GM21825 (cell line): ENCODE data around the gene C5orf47.
A peak's percentile ranks its signal among the peaks of the same experiment; 100 is the strongest.
"Not testable (repeated sequence)": the region's sequence is repeated elsewhere in the genome, so short reads cannot be mapped to it uniquely, and the experiment has no call there.

ENCODE experiments used
- ATAC-seq: cut with Tn5 transposase; IDR thresholded peaks from one replicate; pipeline ENCODE4 v1.9.1; 2021; ENCODE audit warnings: mild to moderate bottlenecking, moderate library complexity; ENCODE audit not compliant: unreplicated experiment

The C5orf47 gene

DNA sequence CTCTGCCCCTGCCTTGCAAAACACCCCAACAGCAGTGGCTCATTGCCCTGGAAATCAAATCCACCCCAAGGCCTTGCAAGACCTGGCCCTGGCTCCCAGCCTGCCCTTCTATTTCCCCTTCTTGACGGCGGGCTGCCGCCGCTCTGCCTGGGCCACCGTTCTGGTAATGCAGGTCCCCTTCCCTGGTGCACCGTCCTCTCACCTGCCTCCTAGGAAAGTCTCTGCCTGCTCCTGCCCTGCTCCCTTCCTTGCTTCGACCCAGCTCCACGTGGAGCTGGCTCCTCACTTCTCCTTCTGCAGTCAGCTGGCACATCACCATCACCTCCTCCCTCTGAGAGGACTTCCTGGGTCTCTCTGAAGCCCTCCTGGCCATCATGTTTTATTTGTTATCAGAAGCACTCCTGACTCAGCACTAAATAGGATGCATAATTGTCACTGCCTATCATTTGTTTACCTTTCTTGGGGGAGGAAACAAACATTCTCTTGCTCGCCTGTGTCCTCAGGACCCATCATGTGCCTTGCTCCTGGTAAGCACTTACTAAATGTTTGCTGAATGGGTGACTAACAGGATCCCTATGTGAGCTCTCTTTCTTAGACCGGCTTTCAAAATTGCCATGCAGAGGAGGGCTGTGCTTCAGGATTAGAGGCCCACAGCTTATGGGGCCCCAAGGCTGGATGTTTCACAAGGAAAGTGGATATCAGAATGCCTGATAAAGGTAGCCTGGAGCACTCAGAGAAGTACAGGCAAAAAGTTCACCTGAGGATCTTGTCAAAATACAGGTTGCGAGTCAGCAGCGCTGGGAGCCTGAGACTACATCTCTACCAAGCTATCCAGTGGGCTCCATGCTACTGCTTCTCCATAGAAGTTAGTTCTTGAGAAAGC, 19.6 kb upstream of the C5orf47 start:
- ATAC-seq, result no peak

DNA sequence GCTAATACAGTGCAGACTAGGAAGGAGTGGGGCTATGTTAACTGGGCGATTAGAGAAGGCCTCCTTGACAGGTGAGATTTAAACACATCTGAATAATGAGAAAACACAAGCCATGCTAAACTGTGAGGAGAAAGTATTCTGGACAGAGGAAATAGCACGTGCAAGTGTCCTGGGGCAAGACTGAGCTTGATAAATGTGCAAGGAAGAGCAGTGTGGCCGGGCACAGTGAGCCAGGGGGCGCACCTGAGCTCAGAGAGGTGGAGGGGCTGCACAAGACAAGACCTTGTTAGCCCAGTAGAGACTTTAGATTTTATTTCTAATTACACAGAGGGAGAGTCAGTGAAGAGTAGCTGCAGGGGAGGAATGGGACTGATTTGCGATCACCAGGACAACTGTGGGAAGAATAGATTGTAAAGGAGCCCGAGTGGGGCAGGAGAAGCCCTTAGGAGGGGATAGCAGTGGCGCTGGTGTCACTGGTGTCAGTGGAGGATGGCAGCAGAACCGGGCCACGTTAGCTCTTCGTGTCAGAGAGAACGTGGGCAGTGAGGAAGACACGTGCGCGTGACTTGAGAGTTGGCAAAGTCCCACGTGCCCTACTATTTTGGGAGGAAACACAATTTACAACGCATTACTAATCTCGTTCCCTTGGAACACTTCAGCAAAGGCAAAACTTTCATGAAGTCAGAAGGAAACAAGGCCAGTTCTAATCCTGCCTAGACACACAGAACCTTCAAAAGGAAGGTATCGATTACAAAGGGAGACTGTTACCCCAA, 17.9 kb upstream of the C5orf47 start:
- no peak for ATAC-seq

- no peak for ATAC-seq
Observed at GRCh38 chr5:173971681-173972345, 17.2 kb upstream of the C5orf47 start.

- ATAC-seq, result no peak
Observed at GRCh38 chr5:173972607-173972924, 16.4 kb upstream of the C5orf47 start.

DNA sequence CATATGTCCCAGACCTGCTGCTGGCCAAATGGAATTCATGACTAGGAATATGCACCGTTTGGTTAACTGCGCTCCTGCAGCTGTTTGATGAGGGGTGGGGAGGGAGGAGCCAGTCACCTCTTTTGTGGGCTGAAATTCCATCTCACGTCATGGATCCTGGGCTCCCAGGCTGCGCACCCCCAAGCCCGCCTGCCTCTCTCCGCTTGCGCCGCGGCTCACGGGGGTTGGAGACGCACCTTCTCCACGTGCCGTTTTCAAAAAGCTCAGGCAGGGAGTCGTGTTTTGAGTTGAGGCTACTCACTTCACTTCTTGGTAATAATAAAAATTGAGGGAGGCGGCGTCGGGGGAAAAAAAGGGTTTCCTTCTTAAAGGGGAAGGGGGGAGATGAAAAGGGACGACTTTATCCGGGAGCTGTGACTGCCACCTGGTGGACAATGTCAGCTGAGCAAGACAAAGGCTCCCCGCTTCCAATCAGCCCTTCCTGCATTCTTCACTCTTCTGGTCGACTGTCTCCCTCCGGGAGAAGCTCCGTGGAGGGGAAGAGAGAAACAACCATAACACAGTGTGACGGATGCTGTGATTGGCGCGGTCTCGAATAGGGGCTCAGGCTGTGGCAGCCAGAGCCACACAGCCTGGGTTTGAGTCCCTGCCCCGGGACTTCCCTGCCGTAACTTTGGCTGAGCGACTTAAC, 15.9 kb upstream of the C5orf47 start:
- peak; percentile 62 for ATAC-seq

DNA sequence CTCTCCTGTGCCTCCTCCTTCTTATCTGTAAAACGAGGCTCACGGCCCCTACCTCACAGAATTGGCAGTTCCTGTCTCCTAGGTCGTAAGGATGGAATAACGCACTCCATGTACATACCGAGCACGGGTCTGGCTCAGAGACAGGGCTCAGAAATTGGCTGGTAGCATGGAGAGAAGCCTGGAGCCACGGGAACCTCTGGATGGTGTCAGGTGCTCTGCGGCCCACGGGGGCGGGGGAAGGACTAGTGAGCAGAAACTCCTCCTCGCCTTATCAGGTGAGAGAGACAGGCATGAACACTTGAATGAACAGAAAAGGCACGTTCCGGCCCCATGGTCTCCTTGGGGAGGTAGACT, 15.4 kb upstream of the C5orf47 start:
- peak; percentile 27 for ATAC-seq

DNA sequence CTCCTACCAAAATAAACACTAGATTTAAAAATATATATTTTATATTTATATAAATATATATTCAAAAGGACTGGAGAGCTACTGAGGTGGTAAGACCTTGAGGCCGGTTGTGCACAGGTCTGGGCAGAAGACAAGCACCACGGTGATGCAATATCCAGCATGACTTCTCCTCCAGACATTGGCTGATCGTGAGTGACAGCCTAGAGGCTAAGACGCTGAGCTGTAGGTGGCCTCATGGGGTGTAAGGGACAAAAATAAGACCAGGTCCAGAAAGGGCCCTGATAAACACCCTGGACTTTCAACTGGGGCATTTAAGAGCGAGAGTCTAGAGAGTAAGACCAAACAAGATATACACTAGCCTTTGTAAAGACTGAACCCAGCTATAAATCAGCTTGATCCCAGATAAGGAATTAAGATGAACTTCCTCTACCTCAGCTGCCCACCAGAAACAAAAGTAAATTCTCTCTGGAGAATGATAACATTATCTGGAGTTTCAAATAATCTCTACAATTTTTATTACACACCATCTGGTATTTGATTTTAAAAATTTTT, 14.2 kb upstream of the C5orf47 start:
- no peak for ATAC-seq

DNA sequence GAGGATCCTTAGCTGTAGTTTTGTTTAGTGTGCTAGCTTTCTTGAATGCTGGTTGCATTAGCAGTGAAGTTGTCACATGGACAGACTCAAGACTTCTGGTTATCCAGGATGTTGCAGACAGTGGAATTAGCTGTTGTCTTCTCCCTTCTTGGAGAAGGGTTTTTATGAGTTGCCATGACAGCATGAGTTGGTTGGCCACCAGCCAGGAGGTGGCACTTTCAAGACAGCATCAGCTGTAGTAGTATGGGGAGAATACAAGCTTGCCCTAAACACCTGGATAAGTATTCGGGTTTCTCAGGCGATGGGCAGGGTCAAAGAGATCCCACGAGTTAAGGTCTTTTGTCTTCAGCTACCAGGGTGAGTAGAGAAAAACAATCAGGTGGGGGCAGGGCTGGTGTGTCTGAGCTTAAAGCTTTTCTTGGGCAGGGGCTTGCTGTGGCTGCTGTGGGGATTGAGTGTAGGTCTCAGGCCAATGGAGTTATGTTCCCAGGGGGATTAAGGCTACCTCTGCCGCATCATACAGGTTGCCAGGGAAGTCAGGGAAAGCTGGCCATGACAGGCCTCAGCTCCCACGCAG, 7.7 kb upstream of the C5orf47 start:
- no peak for ATAC-seq

DNA sequence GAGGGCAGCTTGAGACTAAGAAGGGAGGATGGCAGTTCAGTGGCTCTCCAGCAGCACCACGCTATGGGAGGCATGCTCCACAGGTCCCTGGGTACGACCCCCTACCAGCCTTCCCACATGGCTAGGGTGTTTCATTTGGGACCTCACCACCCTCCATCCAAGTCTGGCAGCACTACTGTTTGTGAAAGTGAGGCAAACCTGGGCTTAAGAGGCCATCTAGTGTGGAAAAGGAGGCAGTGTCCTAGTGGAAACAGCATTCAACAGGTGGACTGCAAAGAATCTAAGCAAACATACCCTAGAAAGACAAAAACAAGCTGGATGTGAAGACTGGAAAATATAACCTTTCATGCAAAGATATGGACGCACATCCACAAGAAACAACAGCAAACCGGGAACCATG, 4.8 kb upstream of the C5orf47 start:
- no peak for ATAC-seq

GRCh38 chr5:173989432-173990082, 587 bp downstream of the C5orf47 start:
- ATAC-seq, result no peak

- no peak for ATAC-seq
Observed at GRCh38 chr5:173997331-173997730, 8.4 kb downstream of the C5orf47 start.

DNA sequence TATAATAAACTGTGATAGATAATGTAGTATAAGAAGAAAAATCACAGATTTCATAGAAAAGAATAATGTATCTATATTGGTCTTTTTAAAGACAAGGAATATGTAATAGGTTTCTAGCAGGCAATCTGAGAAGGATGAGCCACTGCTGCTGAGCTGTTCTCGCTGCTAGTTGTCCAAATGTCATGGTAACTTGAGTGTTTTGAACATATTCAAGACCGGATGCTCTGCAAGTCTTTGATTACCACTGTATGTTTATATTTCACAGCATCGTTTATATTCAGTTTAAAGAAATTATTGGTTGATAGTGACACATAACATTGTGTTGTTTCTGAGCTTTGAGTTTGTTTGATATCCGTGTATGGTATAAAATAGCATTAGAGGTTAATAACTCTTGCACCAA, 9.6 kb downstream of the C5orf47 start:
- ATAC-seq, result no peak

GRCh38 chr5:174000076-174000475, 11.1 kb downstream of the C5orf47 start:
- ATAC-seq, result no peak

GRCh38 chr5:174003795-174004194, 14.8 kb downstream of the C5orf47 start:
- no peak for ATAC-seq

GRCh38 chr5:174008922-174009321, 20.0 kb downstream of the C5orf47 start:
- no peak for ATAC-seq

DNA sequence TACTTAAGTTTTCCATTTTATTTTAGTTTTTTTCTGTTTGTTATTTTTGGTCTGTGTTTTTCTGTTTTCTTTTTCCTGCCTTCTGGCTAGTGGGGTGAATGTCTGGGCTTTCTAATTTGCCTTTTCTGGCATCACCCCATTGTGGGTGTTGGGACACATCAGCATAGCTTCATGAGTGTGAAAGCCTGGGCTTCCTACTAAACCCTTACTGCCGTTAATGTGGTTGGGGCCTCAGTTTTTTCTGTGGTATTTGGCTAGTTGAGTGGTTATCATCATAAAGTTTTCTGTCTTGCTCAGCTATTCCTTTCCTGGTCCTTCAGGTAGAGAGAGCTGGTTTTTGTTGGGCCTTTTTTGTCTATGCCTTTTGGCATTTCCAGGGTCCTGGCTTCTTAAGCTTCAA, 21.4 kb downstream of the C5orf47 start:
- ATAC-seq, result no peak

GRCh38 chr5:174011441-174011840, 22.5 kb downstream of the C5orf47 start:
- ATAC-seq, result no peak

GRCh38 chr5:174020069-174020927, 31.3 kb downstream of the C5orf47 start:
- not testable (repeated sequence) for ATAC-seq

- ATAC-seq, result no peak
Observed at GRCh38 chr5:174020928-174021304, 31.9 kb downstream of the C5orf47 start.
